Measurements from ENCODE around the gene AP2M1. TPM values are rescaled to one million over a fixed set of nuclear protein-coding genes. Genes with fewer than 3 reads are reported as not detected.
A peak's percentile ranks its signal among the peaks of the same experiment; 100 is the strongest.

Gene AP2M1
- total RNA-seq, 1 donor from 2014 or later = 336 TPM

GRCh38 chr3:184165543-184165942 lies 9.1 kb upstream of the AP2M1 start:
- no peak for TF ChIP-seq CTCF (IDR thresholded peaks at IDR 0.05; ENCODE audit: borderline replicate concordance)
- H3K27me3 ChIP-seq (ENCODE audit: low read depth) = no peaks in the 10 kb centered on the region
- peaks cover 74% of the 10 kb centered on the region for H3K36me3 ChIP-seq
- intact Hi-C loops (cut with micrococcal nuclease) = no loop called here
- H3K9me3 ChIP-seq (replicated peaks) = no peaks in the 10 kb centered on the region
- no peak for DNase-seq
- no peak overlapping the region for H3K4me3 ChIP-seq
- no peak overlapping the region for H3K27ac ChIP-seq (replicated peaks)
- peaks cover 43% of the 10 kb centered on the region for H3K4me1 ChIP-seq

- H3K9me3 ChIP-seq (replicated peaks) = no peaks in the 10 kb centered on the region
- peaks cover 85% of the 10 kb centered on the region for H3K36me3 ChIP-seq
- peaks cover 32% of the 10 kb centered on the region for H3K4me1 ChIP-seq
- TF ChIP-seq CTCF (IDR thresholded peaks at IDR 0.05; ENCODE audit: borderline replicate concordance) = no peak
- no peaks in the 10 kb centered on the region for H3K27me3 ChIP-seq (ENCODE audit: low read depth)
- H3K27ac ChIP-seq (replicated peaks) = no peak overlapping the region
- H3K4me3 ChIP-seq = no peak overlapping the region
- intact Hi-C loops (cut with micrococcal nuclease) = no loop called here
- DNase-seq = no peak
Observed at GRCh38 chr3:184166671-184167070, 8.0 kb upstream of the AP2M1 start.

- intact Hi-C loops (cut with micrococcal nuclease) = no loop called here
- DNase-seq = no peak
- no peak for TF ChIP-seq CTCF (IDR thresholded peaks at IDR 0.05; ENCODE audit: borderline replicate concordance)
- no peaks in the 10 kb centered on the region for H3K27me3 ChIP-seq (ENCODE audit: low read depth)
- H3K4me1 ChIP-seq = peaks cover 20% of the 10 kb centered on the region
- peak overlapping the region; percentile 5 for H3K27ac ChIP-seq (replicated peaks)
- H3K9me3 ChIP-seq (replicated peaks) = no peaks in the 10 kb centered on the region
- H3K4me3 ChIP-seq = no peak overlapping the region
- H3K36me3 ChIP-seq = peaks cover 96% of the 10 kb centered on the region
Observed at GRCh38 chr3:184167786-184168185, 6.9 kb upstream of the AP2M1 start.

GRCh38 chr3:184168363-184169120 lies 6.1 kb upstream of the AP2M1 start:
- Histone ChIP-seq H3K27ac (replicated peaks) (peak overlapping the region; percentile 5), H3K27me3 (ENCODE audit: low read depth) (no peaks in the 10 kb centered on the region), H3K4me1 (peaks cover 14% of the 10 kb centered on the region), H3K4me3 (no peak overlapping the region), H3K36me3 (peaks cover 93% of the 10 kb centered on the region), H3K9me3 (replicated peaks) (no peaks in the 10 kb centered on the region)
- intact Hi-C loops (cut with micrococcal nuclease) = no loop called here
- no peak for TF ChIP-seq CTCF (IDR thresholded peaks at IDR 0.05; ENCODE audit: borderline replicate concordance)
- DNase-seq = no peak

GRCh38 chr3:184169896-184170875 lies 4.5 kb upstream of the AP2M1 start:
- no peak for DNase-seq
- no peaks in the 10 kb centered on the region for H3K27me3 ChIP-seq (ENCODE audit: low read depth)
- TF ChIP-seq CTCF (IDR thresholded peaks at IDR 0.05; ENCODE audit: borderline replicate concordance) = no peak
- H3K9me3 ChIP-seq (replicated peaks) = no peaks in the 10 kb centered on the region
- intact Hi-C loops (cut with micrococcal nuclease) = no loop called here
- peaks cover 76% of the 10 kb centered on the region for H3K36me3 ChIP-seq
- H3K27ac ChIP-seq (replicated peaks) = no peak overlapping the region
- H3K4me3 ChIP-seq = no peak overlapping the region
- peaks cover 23% of the 10 kb centered on the region for H3K4me1 ChIP-seq
